Mammary epithelial cell (primary cell): Measurements from ENCODE around the gene P2RX1.

Experiments used
- EZH2 ChIP-seq: IDR thresholded peaks from 2 replicates; pipeline ENCODE4 v1.6.1; 2012; ENCODE audit warnings: low read length, inconsistent platforms, borderline replicate concordance
- TF ChIP-seq, protein P1 (sequence below), 2 donors: IDR thresholded peaks in 1 of 2; conservative IDR thresholded peaks in 1 of 2; 2 replicates each; pipeline ENCODE4 v1.5.1; 2011 to 2012; ENCODE audit warnings: inconsistent platforms in 2 of 2, low read length in 2 of 2, mild to moderate bottlenecking in 2 of 2, control low read depth in 1 of 2, low read depth in 1 of 2; ENCODE audit not compliant: insufficient read depth in 1 of 2; ENCODE audit errors: extremely low read depth in 1 of 2

DNA sequence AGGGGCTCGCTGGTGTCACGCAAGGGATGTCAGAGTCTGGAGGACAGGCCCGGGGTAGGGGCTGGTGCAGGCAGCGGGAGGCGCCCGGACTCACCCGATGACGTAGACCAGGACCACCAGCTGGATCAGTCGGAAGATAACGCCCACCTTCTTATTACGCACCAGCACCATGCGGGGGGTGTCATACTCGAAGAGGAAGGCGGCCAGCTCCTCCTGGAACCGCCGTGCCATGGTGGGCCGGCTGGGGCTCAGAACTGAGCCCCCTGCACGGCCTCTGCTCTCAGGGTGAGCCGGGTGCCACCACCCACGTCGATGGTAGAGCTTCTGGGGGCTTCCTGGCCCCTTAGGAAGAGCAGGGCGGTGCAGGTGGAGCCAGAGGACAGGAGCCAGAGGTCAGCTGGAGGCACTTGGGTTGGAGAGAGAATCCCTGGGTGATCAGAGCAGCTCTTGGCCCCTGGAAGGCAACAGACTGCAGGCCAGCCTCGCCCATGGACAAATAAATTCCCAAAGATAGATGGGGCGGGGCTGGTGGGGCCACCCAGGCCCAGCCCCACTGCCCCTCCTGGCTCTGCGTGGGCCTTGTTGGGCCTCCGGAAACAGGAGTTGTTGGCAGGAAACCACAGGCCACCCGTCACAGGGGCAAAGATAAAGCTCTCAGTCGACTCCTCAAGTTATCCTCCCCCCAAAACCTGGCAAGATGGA lies at the start of gene P2RX1:
- TF ChIP-seq EZH2 = no peak
- TF ChIP-seq, protein P1, sequence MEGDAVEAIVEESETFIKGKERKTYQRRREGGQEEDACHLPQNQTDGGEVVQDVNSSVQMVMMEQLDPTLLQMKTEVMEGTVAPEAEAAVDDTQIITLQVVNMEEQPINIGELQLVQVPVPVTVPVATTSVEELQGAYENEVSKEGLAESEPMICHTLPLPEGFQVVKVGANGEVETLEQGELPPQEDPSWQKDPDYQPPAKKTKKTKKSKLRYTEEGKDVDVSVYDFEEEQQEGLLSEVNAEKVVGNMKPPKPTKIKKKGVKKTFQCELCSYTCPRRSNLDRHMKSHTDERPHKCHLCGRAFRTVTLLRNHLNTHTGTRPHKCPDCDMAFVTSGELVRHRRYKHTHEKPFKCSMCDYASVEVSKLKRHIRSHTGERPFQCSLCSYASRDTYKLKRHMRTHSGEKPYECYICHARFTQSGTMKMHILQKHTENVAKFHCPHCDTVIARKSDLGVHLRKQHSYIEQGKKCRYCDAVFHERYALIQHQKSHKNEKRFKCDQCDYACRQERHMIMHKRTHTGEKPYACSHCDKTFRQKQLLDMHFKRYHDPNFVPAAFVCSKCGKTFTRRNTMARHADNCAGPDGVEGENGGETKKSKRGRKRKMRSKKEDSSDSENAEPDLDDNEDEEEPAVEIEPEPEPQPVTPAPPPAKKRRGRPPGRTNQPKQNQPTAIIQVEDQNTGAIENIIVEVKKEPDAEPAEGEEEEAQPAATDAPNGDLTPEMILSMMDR (conservative IDR thresholded peaks at IDR 0.05 in 1 of 2, IDR thresholded peaks at IDR 0.05 in 1 of 2; ENCODE audit: extremely low read depth in 1 of 2, insufficient read depth in 1 of 2, low read depth in 1 of 2, low read length in 2 of 2) = no peak
